ENCODE measurements around the gene CCDC188.

- TF ChIP-seq CREM (CRISPR knock-in tag; IDR thresholded peaks at IDR 0.05), result no peak
- TF ChIP-seq, protein P1, sequence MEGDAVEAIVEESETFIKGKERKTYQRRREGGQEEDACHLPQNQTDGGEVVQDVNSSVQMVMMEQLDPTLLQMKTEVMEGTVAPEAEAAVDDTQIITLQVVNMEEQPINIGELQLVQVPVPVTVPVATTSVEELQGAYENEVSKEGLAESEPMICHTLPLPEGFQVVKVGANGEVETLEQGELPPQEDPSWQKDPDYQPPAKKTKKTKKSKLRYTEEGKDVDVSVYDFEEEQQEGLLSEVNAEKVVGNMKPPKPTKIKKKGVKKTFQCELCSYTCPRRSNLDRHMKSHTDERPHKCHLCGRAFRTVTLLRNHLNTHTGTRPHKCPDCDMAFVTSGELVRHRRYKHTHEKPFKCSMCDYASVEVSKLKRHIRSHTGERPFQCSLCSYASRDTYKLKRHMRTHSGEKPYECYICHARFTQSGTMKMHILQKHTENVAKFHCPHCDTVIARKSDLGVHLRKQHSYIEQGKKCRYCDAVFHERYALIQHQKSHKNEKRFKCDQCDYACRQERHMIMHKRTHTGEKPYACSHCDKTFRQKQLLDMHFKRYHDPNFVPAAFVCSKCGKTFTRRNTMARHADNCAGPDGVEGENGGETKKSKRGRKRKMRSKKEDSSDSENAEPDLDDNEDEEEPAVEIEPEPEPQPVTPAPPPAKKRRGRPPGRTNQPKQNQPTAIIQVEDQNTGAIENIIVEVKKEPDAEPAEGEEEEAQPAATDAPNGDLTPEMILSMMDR (IDR thresholded peaks at IDR 0.05), result no peak
- no peak for TF ChIP-seq ZNF121 (CRISPR knock-in tag; IDR thresholded peaks at IDR 0.05)
- TF ChIP-seq E2F4 (CRISPR knock-in tag; IDR thresholded peaks at IDR 0.05; ENCODE audit: borderline replicate concordance, low read depth), result no peak
Observed at GRCh38 chr22:20186871-20187546, 36.2 kb upstream of the CCDC188 start.

Data from WTC11 (cell line).